DOHH2 (cell line): ENCODE results near the gene MYOF.

Experiments used
- CTCF ChIP-seq: fragments of 200-600 bp; sonication (generic); IDR thresholded peaks from one replicate; pipeline ENCODE4 v1.5.1; 2014; ENCODE audit warnings: antibody characterized with exemption, mild to moderate bottlenecking, low read depth, low read length; ENCODE audit not compliant: poor library complexity, severe bottlenecking
- EZH2phosphoT487 ChIP-seq: fragments of 200-600 bp; sonication (generic); IDR thresholded peaks from 2 replicates; pipeline ENCODE4 v1.6.1; 2017; ENCODE audit warnings: borderline replicate concordance, mild to moderate bottlenecking, antibody characterized with exemption, low read length, moderate library complexity, mixed read lengths

GRCh38 chr10:93266858-93267257 is 215.3 kb downstream of the MYOF start:
- TF ChIP-seq CTCF (no peak), EZH2phosphoT487 (no peak)
